ENCODE measurements around the gene CPB1. TPM values are rescaled to one million over a fixed set of nuclear protein-coding genes. Genes with fewer than 3 reads are reported as not detected.

CPB1 gene
- total and polyA plus RNA-seq, 11 donors: 0.08 to 27.7 (median 2.0) TPM; not detected in 5

DNA sequence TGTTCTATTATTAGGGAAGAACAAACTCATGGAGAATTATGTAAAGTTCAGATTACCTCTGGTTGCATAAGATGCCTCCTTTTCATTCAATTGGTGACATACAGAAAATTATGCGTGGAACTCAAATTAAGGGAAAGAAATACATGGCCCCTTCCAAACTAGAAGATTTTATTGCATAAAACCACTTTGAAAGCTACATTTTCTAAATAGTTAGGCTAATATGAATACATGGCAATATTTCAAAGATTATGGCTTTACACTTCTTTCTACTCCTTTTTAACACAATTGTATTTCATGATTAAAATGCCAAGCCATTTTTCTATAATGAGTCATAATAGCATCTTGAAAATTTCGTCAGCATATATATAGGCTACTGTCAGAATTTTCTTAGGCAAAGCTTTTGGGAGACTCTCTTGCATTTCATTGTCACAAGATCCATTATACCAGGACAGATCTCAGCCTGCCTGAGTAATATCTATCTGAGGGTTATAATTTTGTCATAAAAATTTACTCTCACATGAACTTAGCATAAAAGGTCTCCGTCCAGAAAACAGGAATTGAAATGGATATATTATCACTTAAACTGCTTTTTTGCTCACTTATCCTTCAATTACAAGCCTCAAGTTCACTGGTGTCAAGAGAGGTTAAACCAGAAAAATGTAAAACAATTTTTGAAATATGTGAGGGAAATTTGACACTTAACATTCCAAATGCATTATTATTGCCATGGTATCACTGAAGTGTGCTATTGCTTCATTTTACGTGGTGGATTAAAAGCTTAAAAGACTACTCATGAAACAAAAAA lies 74.6 kb downstream of the CPB1 start:
- no peaks in the 10 kb centered on the region for H3K9me3 ChIP-seq
- H3K36me3 ChIP-seq: no peaks in the 10 kb centered on the region
- intact Hi-C loops (cut with DNase I): no loop called here
- 72 to 78% (median 76%) methylated on average over 4 of the region's 4 CpGs for WGBS, 4 donors
- ATAC-seq: no peak
- H3K27ac ChIP-seq: no peak overlapping the region
- H3K4me1 ChIP-seq: no peaks in the 10 kb centered on the region
- peaks cover 0 to 10% (median 0%) of the 10 kb centered on the region in 9 donors for H3K27me3 ChIP-seq
- no peak for DNase-seq
- H3K4me3 ChIP-seq: no peak overlapping the region
- TF ChIP-seq POLR2A (IDR thresholded peaks at IDR 0.05): no peak
- TF ChIP-seq CTCF (IDR thresholded peaks at IDR 0.05): no peak

DNA sequence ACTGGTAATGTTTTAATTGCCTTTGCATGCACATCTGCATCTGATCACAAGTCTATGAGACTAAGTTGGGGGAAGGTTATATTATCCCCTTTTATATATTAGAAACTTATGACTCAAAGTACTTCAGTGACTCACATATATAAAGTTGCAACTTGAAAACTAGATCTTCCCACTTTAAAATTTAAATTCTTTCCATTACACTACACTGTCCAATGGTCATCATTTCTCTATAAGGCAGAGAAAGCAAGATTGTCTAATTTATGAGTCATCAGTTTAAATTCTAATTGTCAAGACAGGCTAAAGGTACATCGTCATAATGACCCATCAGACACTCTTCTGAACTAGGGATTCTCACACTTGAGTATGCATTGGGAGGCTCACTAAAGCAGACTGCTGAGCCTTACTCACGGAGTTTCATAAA lies 75.4 kb downstream of the CPB1 start:
- Histone ChIP-seq H3K27ac (no peak overlapping the region), H3K27me3 (peaks cover 0 to 10% (median 0%) of the 10 kb centered on the region in 9 donors), H3K9me3 (no peaks in the 10 kb centered on the region), H3K4me3 (no peak overlapping the region), H3K36me3 (no peaks in the 10 kb centered on the region), H3K4me1 (no peaks in the 10 kb centered on the region)
- ATAC-seq (no peak), DNase-seq (no peak)
- intact Hi-C loops (cut with DNase I): no loop called here
- 76 to 87% (median 83%) methylated on average over 2 of the region's 2 CpGs for WGBS, 4 donors
- TF ChIP-seq POLR2A (IDR thresholded peaks at IDR 0.05) (no peak), CTCF (IDR thresholded peaks at IDR 0.05) (no peak)

DNA sequence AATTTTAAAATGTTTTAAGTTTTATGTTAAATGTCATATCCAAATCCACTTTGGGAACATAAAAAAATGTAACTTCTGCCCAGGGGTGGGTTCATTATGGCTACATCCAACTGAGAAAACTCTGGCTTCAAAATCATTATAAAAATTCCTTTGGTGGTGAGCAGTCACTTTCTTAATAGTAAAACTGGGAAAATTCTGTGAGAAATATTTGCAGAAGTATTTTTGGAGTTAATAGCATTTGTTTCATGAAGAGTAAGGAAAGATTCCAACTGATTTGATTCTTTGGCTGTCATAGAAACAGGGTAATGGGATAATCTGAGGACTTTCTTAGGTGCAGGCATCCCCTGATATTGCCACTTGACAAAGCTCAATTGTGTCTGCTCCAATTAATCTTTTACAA lies 76.3 kb downstream of the CPB1 start:
- TF ChIP-seq CTCF (IDR thresholded peaks at IDR 0.05): no peak
- no peak for TF ChIP-seq POLR2A (IDR thresholded peaks at IDR 0.05)
- intact Hi-C loops (cut with DNase I): no loop called here
- ATAC-seq: no peak
- Histone ChIP-seq H3K4me3 (no peak overlapping the region), H3K27ac (no peak overlapping the region), H3K9me3 (no peaks in the 10 kb centered on the region), H3K27me3 (peaks cover 0 to 15% (median 0%) of the 10 kb centered on the region in 9 donors), H3K4me1 (no peaks in the 10 kb centered on the region), H3K36me3 (no peaks in the 10 kb centered on the region)
- DNase-seq: no peak

- no peak overlapping the region for H3K4me3 ChIP-seq
- no peak for ATAC-seq
- intact Hi-C loops (cut with DNase I): no loop called here
- H3K9me3 ChIP-seq: no peaks in the 10 kb centered on the region
- peaks cover 0 to 15% (median 0%) of the 10 kb centered on the region in 9 donors for H3K27me3 ChIP-seq
- no peaks in the 10 kb centered on the region for H3K4me1 ChIP-seq
- 56 to 78% (median 66%) methylated on average over 2 of the region's 2 CpGs for WGBS, 4 donors
- TF ChIP-seq CTCF (IDR thresholded peaks at IDR 0.05) (no peak), POLR2A (IDR thresholded peaks at IDR 0.05) (no peak)
- H3K27ac ChIP-seq: no peak overlapping the region
- no peaks in the 10 kb centered on the region for H3K36me3 ChIP-seq
- no peak for DNase-seq
These were observed 79.1 kb downstream of the CPB1 start for GRCh38 chr3:148906667-148907066.

Other genes starting within 250 kb of the CPB1 start
- 10 to 100 TPM in 1 of 9 donors, 1 to 10 TPM in 3, under 1 TPM in 5; 0.40 to 12.6 (median 1.00) TPM for gene AGTR1, start 129.9 kb upstream of the CPB1 start, total RNA-seq
- 1 to 10 TPM; 1.5 to 1.9 TPM for gene AGTR1, start 129.9 kb upstream of the CPB1 start, polyA plus RNA-seq
- 1 to 10 TPM in 4 of 9 donors, under 1 TPM in 4, not detected in 1; 0.43 to 5.1 (median 1.1) TPM for gene CPA3, start 37.5 kb downstream of the CPB1 start, total RNA-seq
- gene CPA3, start 37.5 kb downstream of the CPB1 start, polyA plus RNA-seq: under 1 TPM in 1 of 2 donors, not detected in 1; 0.85 TPM
- 100 to 1,000 TPM in 7 of 9 donors, 10 to 100 TPM in 2; 78.2 to 190 (median 144) TPM for gene GYG1, start 163.7 kb downstream of the CPB1 start, total RNA-seq
- 100 to 1,000 TPM; 112 to 313 TPM for gene GYG1, start 163.7 kb downstream of the CPB1 start, polyA plus RNA-seq

Measured in heart left ventricle (tissue), 16 donors.